ENCODE data around the gene CGB2. TPM values are rescaled to one million over a fixed set of nuclear protein-coding genes. Genes with fewer than 3 reads are reported as not detected.

CGB2 gene
- total RNA-seq, 4 donors from 2014 or later: not detected

DNA sequence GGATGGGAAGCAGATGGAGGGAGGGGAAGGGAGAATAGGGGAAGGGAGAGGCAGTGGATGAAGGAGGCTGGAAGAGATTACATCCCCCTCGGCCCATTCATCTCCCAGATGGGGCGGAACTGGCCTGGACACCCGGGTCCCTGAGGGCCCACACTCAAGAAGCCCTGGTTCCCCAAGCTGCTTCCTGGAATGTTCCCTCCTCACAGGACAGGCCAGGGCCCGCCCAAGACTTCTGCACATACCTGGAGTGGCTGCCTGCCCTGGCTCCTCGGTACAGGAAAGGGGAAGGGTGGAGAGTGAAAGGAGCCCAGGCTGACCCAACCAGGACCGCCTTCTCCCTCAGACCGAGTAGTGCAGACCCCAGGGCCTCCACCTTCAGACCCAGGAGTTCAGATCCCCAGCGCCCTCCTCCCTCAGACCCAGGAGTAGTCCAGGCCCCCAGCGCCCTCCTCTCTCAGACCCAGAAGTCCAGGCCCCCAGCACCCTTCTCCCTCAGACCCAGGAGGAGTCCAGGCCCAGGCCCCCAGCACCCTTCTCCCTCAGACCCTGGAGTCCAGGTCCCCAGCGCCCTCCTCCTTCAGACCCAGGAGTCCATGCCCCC is 32.4 kb downstream of the CGB2 start:
- peaks cover 87% of the 10 kb centered on the region for H3K27me3 ChIP-seq
- 52% methylated on average over 4 of the region's 10 CpGs; no CpG with 5 or more reads in 1 of the 2 donors for WGBS, 2 donors (ENCODE audit: low coverage in 1 of 2)
- no peak for TF ChIP-seq EP300 (IDR thresholded peaks at IDR 0.05)
- TF ChIP-seq, protein P1, sequence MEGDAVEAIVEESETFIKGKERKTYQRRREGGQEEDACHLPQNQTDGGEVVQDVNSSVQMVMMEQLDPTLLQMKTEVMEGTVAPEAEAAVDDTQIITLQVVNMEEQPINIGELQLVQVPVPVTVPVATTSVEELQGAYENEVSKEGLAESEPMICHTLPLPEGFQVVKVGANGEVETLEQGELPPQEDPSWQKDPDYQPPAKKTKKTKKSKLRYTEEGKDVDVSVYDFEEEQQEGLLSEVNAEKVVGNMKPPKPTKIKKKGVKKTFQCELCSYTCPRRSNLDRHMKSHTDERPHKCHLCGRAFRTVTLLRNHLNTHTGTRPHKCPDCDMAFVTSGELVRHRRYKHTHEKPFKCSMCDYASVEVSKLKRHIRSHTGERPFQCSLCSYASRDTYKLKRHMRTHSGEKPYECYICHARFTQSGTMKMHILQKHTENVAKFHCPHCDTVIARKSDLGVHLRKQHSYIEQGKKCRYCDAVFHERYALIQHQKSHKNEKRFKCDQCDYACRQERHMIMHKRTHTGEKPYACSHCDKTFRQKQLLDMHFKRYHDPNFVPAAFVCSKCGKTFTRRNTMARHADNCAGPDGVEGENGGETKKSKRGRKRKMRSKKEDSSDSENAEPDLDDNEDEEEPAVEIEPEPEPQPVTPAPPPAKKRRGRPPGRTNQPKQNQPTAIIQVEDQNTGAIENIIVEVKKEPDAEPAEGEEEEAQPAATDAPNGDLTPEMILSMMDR (IDR thresholded peaks at IDR 0.05): no peak
- TF ChIP-seq POLR2AphosphoS5 (IDR thresholded peaks at IDR 0.05): no peak
- no peak for TF ChIP-seq POLR2A (IDR thresholded peaks at IDR 0.05)
- H3K36me3 ChIP-seq: no peaks in the 10 kb centered on the region
- H3K4me1 ChIP-seq: peaks cover 0 to 11% (median 6%) of the 10 kb centered on the region in 3 donors
- no peak for ATAC-seq
- H3K9me3 ChIP-seq: no peaks in the 10 kb centered on the region
- H3K4me3 ChIP-seq: no peak overlapping the region
- no peak overlapping the region for H3K27ac ChIP-seq

GRCh38 chr19:49064768-49065611 is 33.3 kb downstream of the CGB2 start, which contains the start of gene NTF4:
Gene NTF4, minus strand, starts transcription at chr19:49064818. Its CDS starts 2,821 bp downstream, at chr19:49061997.
- H3K27me3 ChIP-seq: peaks cover 90% of the 10 kb centered on the region
- no peak for ATAC-seq

DNA sequence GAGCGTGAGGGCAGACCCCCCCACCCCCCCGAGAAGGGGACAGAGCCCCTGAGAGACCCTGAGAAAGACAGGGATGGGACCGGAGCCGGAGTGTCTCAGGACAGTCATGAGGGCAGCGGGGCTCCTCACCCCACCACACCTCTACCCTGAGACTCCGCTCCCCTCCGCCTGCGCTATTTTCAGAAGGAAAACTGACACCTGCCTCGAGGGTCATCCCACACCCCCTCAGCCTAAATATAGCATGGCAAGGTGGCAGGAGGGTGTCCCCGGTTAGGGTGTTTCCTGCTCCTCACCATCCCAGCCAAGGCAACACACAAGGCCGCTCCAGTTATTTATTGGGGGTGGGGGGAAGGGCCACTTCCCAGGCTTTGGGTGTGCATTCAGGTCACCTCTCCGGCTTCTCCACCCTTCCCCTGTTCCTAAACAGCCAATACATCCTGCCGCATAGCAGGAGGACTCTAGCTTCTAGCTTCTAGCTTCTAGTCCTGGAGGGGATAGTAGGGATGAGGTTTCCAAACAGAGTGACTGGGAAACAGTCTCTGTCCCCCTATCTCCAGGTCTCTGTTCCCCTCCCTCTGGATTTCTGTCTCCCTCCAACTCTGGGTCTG is 34.3 kb downstream of the CGB2 start:
- H3K27me3 ChIP-seq: peaks cover 98% of the 10 kb centered on the region
- H3K36me3 ChIP-seq: no peaks in the 10 kb centered on the region
- TF ChIP-seq POLR2A (IDR thresholded peaks at IDR 0.05) (no peak), EP300 (IDR thresholded peaks at IDR 0.05) (no peak), POLR2AphosphoS5 (IDR thresholded peaks at IDR 0.05) (no peak)
- TF ChIP-seq, protein P1 (IDR thresholded peaks at IDR 0.05): no peak
- H3K4me3 ChIP-seq: no peak overlapping the region
- no peak for ATAC-seq
- H3K4me1 ChIP-seq: peaks cover 0 to 11% (median 6%) of the 10 kb centered on the region in 3 donors
- no peak overlapping the region for H3K27ac ChIP-seq
- whole genome bisulfite sequencing, 2 donors (ENCODE audit: low coverage in 1 of 2): 39 to 47% methylated on average over 5 of the region's 13 CpGs
- H3K9me3 ChIP-seq: no peaks in the 10 kb centered on the region

More at GRCh38 chr19:49064768-49065611, 33.3 kb downstream of the CGB2 start, which contains the start of gene NTF4:
- Histone ChIP-seq H3K27ac (no peak within 1 kb of the TSS), H3K9me3 (no peaks in the 10 kb centered on the region), H3K36me3 (no peaks in the 10 kb centered on the region), H3K4me3 (peak within 1 kb of the TSS in 1 of 2 donors; percentile 22), H3K4me1 (peaks cover 0 to 11% (median 6%) of the 10 kb centered on the region in 3 donors)
- TF ChIP-seq EP300 (IDR thresholded peaks at IDR 0.05) (no peak), POLR2AphosphoS5 (IDR thresholded peaks at IDR 0.05) (no peak), POLR2A (IDR thresholded peaks at IDR 0.05) (no peak)
- TF ChIP-seq, protein P1 (IDR thresholded peaks at IDR 0.05): no peak
- 18 to 20% methylated on average over 1 to 4 of the region's 53 CpGs for WGBS, 2 donors (ENCODE audit: low coverage in 1 of 2)

DNA sequence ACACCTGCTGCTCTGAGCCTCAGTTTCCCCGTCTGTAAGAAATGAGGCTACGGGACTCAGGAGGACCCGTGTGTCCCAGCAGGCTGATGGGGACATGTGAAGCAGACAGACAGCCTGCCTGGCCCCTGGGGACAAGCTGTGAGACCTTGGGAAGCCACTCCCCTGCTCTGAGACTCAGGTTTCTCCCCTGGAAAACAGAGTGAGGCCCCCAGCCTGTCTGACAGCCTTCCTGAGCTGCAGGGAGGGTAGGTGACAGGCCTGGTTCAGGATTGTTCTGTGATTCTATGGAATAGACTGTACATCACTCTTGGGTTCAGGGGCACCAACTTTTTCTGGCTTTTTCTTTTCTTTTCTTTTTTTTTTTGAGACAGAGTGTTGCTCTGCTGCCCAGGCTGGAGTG is 35.9 kb downstream of the CGB2 start:
- TF ChIP-seq POLR2AphosphoS5 (IDR thresholded peaks at IDR 0.05): no peak
- TF ChIP-seq, protein P1 (IDR thresholded peaks at IDR 0.05): no peak
- TF ChIP-seq EP300 (IDR thresholded peaks at IDR 0.05): no peak
- no peak for TF ChIP-seq POLR2A (IDR thresholded peaks at IDR 0.05)
- ATAC-seq: no peak
- Histone ChIP-seq H3K4me1 (peaks cover 0 to 19% (median 10%) of the 10 kb centered on the region in 3 donors), H3K36me3 (no peaks in the 10 kb centered on the region), H3K4me3 (no peak overlapping the region), H3K27me3 (peaks cover 98% of the 10 kb centered on the region), H3K9me3 (no peaks in the 10 kb centered on the region), H3K27ac (no peak overlapping the region)
- 0% methylated on average over 1 of the region's 3 CpGs; no CpG with 5 or more reads in 1 of the 2 donors for WGBS, 2 donors (ENCODE audit: low coverage in 1 of 2)
